Kidney epithelial cell (primary cell): Measurements from ENCODE around the gene ADGRA1. TPM values are rescaled to one million over a fixed set of nuclear protein-coding genes. Genes with fewer than 3 reads are reported as not detected.

Experiments used
- DNase-seq: peaks from one replicate; pipeline ENCODE4 v3.0.0-alpha.2; 2010; ENCODE audit warnings: low read depth
- H3K27me3 ChIP-seq: 2 replicates; pipeline ENCODE4 v1.6.0; 2011; ENCODE audit warnings: low read length; ENCODE audit not compliant: control insufficient read depth, insufficient read depth
- H3K36me3 ChIP-seq: 2 replicates; pipeline ENCODE4 v1.5.1; 2011; ENCODE audit warnings: low read length; ENCODE audit not compliant: control insufficient read depth, insufficient read depth
- H3K4me3 ChIP-seq: 2 replicates; pipeline ENCODE4 v1.5.1; 2011; ENCODE audit warnings: low read depth, mild to moderate bottlenecking, control low read depth, low read length
- CTCF ChIP-seq: IDR thresholded peaks from 2 replicates; pipeline ENCODE4 v1.5.1; 2011; ENCODE audit warnings: mild to moderate bottlenecking, moderate library complexity, low read length, control low read depth, inconsistent platforms; ENCODE audit not compliant: insufficient read depth, poor library complexity, severe bottlenecking
- total RNA-seq: library from RNA; depleted of rRNA; stranded (reverse); fragments of >200 nt; gene quantifications from 2 replicates; pipeline ENCODE4 v1.2.3, GENCODE V29; 2015

The ADGRA1 gene
- total RNA-seq: not detected in 2 replicates

- TF ChIP-seq CTCF: no peak
- H3K36me3 ChIP-seq: no peaks in the 10 kb centered on the region
- H3K4me3 ChIP-seq: no peak within 1 kb of the TSS
- no peak for DNase-seq
- H3K27me3 ChIP-seq: peaks cover 45% of the 10 kb centered on the region
These were observed at the start of gene ADGRA1 for GRCh38 chr10:133087679-133088178. TSS of gene ADGRA1 (plus strand) at chr10:133087924. CDS start at chr10:133088910, 986 bp downstream.

GRCh38 chr10:133038036-133038823 lies 49.5 kb upstream of the ADGRA1 start:
- H3K36me3 ChIP-seq: no peaks in the 10 kb centered on the region
- H3K4me3 ChIP-seq: no peak overlapping the region
- no peak for DNase-seq
- TF ChIP-seq CTCF: no peak
- peaks cover 40% of the 10 kb centered on the region for H3K27me3 ChIP-seq

- Histone ChIP-seq H3K27me3 (peaks cover 45% of the 10 kb centered on the region), H3K4me3 (no peak overlapping the region), H3K36me3 (no peaks in the 10 kb centered on the region)
- TF ChIP-seq CTCF: no peak
- DNase-seq: no peak
These were observed 48.5 kb upstream of the ADGRA1 start for GRCh38 chr10:133039107-133039802.

- TF ChIP-seq CTCF: no peak
- no peak for DNase-seq
- Histone ChIP-seq H3K36me3 (no peaks in the 10 kb centered on the region), H3K27me3 (peaks cover 45% of the 10 kb centered on the region), H3K4me3 (no peak overlapping the region)
These were observed 47.9 kb upstream of the ADGRA1 start for GRCh38 chr10:133039803-133040165.

GRCh38 chr10:133040198-133040597 lies 47.5 kb upstream of the ADGRA1 start:
- no peak for TF ChIP-seq CTCF
- Histone ChIP-seq H3K4me3 (no peak overlapping the region), H3K27me3 (peaks cover 44% of the 10 kb centered on the region), H3K36me3 (no peaks in the 10 kb centered on the region)
- no peak for DNase-seq

- DNase-seq: no peak
- no peaks in the 10 kb centered on the region for H3K36me3 ChIP-seq
- TF ChIP-seq CTCF: no peak
- H3K4me3 ChIP-seq: no peak overlapping the region
- peaks cover 49% of the 10 kb centered on the region for H3K27me3 ChIP-seq
These were observed 46.6 kb upstream of the ADGRA1 start for GRCh38 chr10:133041101-133041500.
